ENCODE results near the gene CLEC9A. TPM values are rescaled to one million over a fixed set of nuclear protein-coding genes. Genes with fewer than 3 reads are reported as not detected.

The CLEC9A gene
- total RNA-seq, 6 experiments from 2014 or later: not detected

- no peak overlapping the region for H3K4me3 ChIP-seq
- no peaks in the 10 kb centered on the region for H3K9me3 ChIP-seq
- WGBS (ENCODE audit: insufficient coverage, low coverage, low lambda C conversion rate, missing lambda C conversion rate): 41% methylated on average over 2 of the region's 2 CpGs
- ATAC-seq (peak; percentile 71 to 83 (median 82)), DNase-seq (no peak)
- no peak for TF ChIP-seq CTCF (IDR thresholded peaks at IDR 0.05)
- no peak for TF ChIP-seq POLR2A (IDR thresholded peaks at IDR 0.05)
- peak overlapping the region in 1 of 3 donors; percentile 13 for H3K27ac ChIP-seq
- no peaks in the 10 kb centered on the region for H3K27me3 ChIP-seq
- peaks cover 0 to 8% (median 0%) of the 10 kb centered on the region in 4 donors for H3K4me1 ChIP-seq
- no peaks in the 10 kb centered on the region for H3K36me3 ChIP-seq
- intact Hi-C loops (cut with DNase I): no loop called here
Measured at GRCh38 chr12:10110256-10110844, 79.9 kb downstream of the CLEC9A start.

- intact Hi-C loops (cut with DNase I): no loop called here
- Histone ChIP-seq H3K4me1 (peaks cover 0 to 8% (median 0%) of the 10 kb centered on the region in 4 donors), H3K27ac (no peak overlapping the region), H3K36me3 (no peaks in the 10 kb centered on the region), H3K9me3 (no peaks in the 10 kb centered on the region), H3K4me3 (no peak overlapping the region), H3K27me3 (no peaks in the 10 kb centered on the region)
- TF ChIP-seq POLR2A (IDR thresholded peaks at IDR 0.05) (no peak), CTCF (IDR thresholded peaks at IDR 0.05) (no peak)
- DNase-seq (no peak), ATAC-seq (no peak)
- WGBS (ENCODE audit: insufficient coverage, low coverage, low lambda C conversion rate, missing lambda C conversion rate): 93% methylated on average over 15 of the region's 38 CpGs
Measured at GRCh38 chr12:10111451-10111850, 81.0 kb downstream of the CLEC9A start.

- no peak overlapping the region for H3K27ac ChIP-seq
- intact Hi-C loops (cut with DNase I): no loop called here
- H3K36me3 ChIP-seq: no peaks in the 10 kb centered on the region
- H3K27me3 ChIP-seq: no peaks in the 10 kb centered on the region
- H3K9me3 ChIP-seq: no peaks in the 10 kb centered on the region
- ATAC-seq (no peak), DNase-seq (no peak)
- WGBS (ENCODE audit: insufficient coverage, low coverage, low lambda C conversion rate, missing lambda C conversion rate): 70% methylated on average over 1 of the region's 1 CpG
- no peak for TF ChIP-seq CTCF (IDR thresholded peaks at IDR 0.05)
- TF ChIP-seq POLR2A (IDR thresholded peaks at IDR 0.05): no peak
- H3K4me3 ChIP-seq: no peak overlapping the region
- H3K4me1 ChIP-seq: peaks cover 0 to 8% (median 0%) of the 10 kb centered on the region in 4 donors
Measured at GRCh38 chr12:10113075-10113474, 82.6 kb downstream of the CLEC9A start.

GRCh38 chr12:10113920-10114319 is 83.4 kb downstream of the CLEC9A start:
- ATAC-seq: no peak
- intact Hi-C loops (cut with DNase I): no loop called here
- H3K4me1 ChIP-seq: peaks cover 0 to 8% (median 0%) of the 10 kb centered on the region in 4 donors
- WGBS (ENCODE audit: insufficient coverage, low coverage, low lambda C conversion rate, missing lambda C conversion rate): 31% methylated on average over 1 of the region's 1 CpG
- H3K4me3 ChIP-seq: no peak overlapping the region
- no peak for DNase-seq
- H3K36me3 ChIP-seq: no peaks in the 10 kb centered on the region
- H3K27me3 ChIP-seq: no peaks in the 10 kb centered on the region
- no peak for TF ChIP-seq CTCF (IDR thresholded peaks at IDR 0.05)
- TF ChIP-seq POLR2A (IDR thresholded peaks at IDR 0.05): no peak
- H3K27ac ChIP-seq: no peak overlapping the region
- H3K9me3 ChIP-seq: no peaks in the 10 kb centered on the region
